Right forelimb (tissue), 1 donor: ENCODE measurements around the gene JMJD8.
"Not testable (repeated sequence)": the region's sequence is repeated elsewhere in the genome, so short reads cannot be mapped to it uniquely, and the experiment has no call there.

ENCODE experiments used
- DNase-seq: peaks from one replicate; pipeline ENCODE4 v3.0.0-alpha.2; 2018

The JMJD8 gene

DNA sequence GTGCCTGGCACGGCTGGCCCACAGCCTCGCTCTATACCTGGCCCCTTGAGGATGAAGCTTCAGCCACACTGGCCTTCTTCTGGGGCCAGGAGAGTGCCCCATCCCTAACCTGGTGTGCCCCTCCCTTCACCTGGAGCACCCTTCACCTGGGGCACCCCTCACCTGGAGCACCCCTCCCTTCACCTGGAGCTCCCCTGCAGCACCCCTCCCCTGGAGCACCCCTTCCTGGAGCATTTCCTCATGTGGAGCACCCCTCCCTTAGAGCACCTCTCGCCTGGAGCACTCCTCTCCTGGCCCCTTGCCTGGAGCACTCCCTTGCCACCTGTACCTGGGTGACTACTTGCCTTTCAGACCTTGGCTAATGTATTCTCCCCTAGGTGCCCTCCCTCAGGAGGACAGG, 23.9 kb upstream of the JMJD8 start:
- no peak for DNase-seq

GRCh38 chr16:707062-707538, 23.0 kb upstream of the JMJD8 start:
- no peak for DNase-seq

DNA sequence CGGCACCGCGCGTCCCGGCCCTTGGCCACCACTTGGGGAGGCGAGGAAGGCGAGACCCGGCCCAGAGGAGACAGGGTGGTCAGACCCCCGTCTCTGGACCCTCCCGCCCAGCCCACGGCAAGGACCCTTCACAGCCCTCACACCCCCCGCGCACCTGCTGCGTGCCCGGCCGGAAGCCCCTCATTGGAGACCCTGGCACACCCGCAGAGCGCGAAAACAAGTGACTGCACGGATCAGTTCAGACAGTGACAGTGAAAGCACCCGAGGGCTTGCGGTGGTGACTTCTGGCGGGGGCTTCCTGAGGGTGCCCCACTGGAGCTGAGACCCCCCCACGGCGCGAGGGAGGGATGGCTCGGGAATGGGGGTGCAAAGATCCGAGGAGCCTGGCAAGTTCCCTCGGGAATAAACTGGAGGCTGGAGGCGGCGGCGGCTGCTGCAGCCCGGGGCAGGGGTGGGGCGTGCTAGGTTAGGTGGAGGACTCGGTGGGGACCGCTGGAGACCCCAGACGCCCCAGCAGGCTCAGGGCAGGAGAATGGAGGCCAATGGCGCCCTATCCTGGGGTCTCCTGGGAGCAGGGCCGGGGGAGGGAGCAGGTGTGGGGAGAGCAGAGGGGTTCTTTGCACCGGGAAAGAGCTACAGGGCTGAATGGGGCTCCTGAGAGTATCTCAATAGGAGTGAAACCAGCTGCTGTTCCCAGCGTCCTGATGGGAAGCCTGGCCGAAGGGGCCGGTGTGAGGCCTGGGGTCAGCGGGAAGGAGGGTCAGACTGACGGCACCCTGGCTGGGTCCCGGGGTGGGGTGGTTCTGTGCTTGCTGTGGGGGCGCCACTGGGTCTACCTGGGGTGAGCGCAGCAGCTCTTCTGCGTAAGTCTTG, 22.3 kb upstream of the JMJD8 start:
- no peak for DNase-seq

GRCh38 chr16:705431-706188, 21.5 kb upstream of the JMJD8 start, which contains the start of gene FBXL16:
Gene FBXL16, minus strand, starts transcription at chr16:705801. Its CDS starts 8,396 bp downstream, at chr16:697405.
- no peak for DNase-seq

DNA sequence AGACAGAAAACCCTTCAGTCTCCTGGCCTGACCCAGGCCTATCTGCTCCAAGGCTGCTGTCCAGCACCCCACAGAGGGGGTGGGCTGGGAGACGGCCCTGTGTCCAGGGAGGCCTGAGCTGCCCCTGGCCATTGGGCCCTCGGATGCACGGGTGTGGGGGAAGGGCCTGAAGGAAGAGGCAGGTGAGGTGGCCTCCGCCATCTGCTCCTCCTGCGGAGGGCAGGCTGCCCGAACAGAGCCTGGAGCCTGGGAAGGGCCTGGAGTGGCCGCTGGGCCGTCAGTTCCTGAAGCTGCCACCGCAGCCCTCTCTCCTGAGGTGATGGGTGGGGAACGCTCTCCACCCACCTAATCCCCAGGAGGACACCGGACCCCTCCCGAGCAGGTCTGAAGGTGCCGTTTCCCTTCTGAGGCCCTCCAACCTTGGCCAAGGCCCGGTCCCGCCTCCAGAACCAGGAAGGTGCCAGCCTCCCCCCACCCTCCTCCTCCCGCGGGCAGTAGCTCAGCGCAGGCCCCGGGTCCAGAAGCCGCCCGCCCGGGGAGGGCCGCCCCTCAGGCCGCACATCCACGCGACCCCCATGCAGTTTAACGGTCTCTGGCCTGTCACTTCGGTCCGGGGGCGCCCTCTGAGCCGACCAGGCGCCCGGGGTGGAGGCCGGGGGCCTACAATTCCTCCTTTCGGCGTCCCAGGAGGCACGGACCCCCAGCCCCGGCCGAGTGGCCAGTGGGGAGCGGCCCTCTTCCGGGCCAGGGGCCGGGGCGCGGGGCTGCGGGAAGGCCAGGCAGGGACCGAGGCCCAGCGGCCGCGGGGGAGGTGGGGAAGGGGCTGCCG, 20.6 kb upstream of the JMJD8 start:
- DNase-seq, result no peak

DNA sequence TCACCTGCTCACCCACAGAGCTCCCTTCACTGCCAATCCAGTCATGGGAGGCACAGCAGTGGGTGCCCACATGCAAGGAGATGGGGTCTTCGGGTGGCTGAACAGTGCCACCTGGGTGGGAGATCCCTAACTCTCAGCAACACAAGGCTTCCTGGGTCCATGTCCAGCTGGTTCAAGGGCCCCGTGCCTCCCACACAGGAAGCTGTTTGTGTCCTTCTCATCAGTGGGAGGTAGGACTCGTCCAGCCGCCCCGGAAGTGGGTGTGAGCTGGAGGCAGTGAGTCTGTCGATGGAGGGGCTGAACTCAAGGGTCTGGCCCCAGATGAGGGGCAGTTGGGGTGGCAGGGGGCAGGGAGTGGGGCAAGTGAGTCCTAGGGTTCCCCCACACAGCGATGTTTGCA, 19.9 kb upstream of the JMJD8 start:
- no peak for DNase-seq

- DNase-seq, result no peak
Observed at GRCh38 chr16:703406-703805, 19.3 kb upstream of the JMJD8 start.

GRCh38 chr16:702341-702740, 18.2 kb upstream of the JMJD8 start:
- DNase-seq, result no peak

- no peak for DNase-seq
Observed at GRCh38 chr16:700684-701584, 16.8 kb upstream of the JMJD8 start.

GRCh38 chr16:698911-699671, 15.0 kb upstream of the JMJD8 start:
- DNase-seq, result no peak

GRCh38 chr16:695355-696089, 11.4 kb upstream of the JMJD8 start:
- no peak for DNase-seq

DNA sequence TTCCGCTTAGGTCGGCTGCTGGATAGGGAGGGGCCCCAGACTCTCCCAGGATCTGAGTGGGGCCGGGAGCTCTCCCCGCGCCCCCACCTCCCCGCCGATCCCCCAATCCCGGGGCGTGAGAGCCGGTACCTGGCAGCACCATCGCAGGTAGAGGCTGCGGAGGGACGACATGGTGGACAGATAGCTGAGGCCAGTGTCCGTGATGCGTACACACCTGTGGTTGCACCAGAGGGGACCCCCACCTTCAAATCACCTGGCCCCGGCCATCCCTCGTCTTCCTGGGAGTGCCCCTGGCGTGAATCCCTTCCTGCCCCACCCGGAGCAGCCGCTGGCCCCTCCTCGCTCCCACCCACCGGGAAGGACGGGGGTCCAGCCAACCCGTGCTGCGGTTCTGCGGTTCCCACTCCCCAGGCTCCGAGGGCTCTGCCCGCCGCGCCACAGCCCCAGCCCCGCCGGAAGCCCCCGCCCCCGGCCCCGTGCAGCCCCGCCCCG, 10.8 kb upstream of the JMJD8 start:
- no peak for DNase-seq

DNA sequence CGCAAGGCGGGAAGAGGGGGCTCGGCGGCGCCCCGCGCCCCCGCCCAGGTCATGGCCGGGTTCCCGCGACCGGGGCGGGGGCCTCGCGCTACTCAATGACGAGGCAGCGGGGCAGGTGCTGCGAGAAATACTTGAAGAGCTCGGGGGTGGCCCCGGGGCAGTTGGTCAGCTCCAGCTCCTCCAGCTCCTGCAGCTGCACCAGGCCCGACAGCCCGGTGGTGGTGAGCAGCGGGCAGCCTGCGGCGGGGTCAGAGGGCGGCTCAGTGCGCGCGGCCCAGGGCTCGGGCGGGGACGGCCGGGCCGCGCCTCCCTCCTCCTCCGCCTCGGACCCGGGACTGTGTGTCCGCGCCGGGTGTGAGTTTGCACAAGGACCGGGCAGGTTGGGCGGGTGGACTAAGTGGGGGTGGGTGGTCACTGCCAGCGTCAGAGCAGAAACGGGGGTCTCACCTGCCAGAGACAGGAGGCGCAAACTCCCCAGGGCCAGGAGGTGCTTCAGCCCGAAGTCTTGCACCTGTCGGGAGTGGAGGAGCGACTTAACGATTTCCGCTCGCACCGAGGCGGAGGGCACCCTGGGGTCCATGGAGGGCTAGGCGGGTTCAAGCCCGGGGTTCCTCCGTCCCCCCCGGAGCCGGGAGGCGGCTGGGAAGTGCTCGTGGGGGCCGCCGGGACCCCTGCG, 10.2 kb upstream of the JMJD8 start:
- DNase-seq, result no peak

- no peak for DNase-seq
Observed at GRCh38 chr16:693766-694165, 9.6 kb upstream of the JMJD8 start.

DNA sequence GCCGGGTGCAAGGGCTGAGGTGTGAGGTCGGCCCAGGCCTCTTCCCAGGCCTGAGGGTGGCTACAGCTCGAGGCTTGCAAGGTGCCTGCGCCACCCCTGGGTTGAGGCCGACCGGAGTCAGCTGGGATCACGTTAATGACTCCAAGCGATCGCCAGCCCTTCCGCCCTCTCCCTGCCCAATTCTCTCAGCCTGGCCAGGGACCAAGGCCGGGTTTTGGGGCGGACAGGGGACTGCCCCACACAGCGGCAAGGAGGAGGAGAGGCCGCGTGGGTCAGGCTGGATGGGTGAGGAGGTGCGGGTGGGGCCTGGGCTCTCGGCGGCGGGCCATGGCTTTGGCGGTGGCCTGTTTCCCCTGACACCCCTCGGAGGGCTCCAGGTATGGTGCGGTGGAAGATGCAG, 9.2 kb upstream of the JMJD8 start:
- DNase-seq, result no peak

GRCh38 chr16:692356-693108, 8.4 kb upstream of the JMJD8 start:
- no peak for DNase-seq

- not testable (repeated sequence) for DNase-seq
Observed at GRCh38 chr16:691242-691641, 7.1 kb upstream of the JMJD8 start.

DNA sequence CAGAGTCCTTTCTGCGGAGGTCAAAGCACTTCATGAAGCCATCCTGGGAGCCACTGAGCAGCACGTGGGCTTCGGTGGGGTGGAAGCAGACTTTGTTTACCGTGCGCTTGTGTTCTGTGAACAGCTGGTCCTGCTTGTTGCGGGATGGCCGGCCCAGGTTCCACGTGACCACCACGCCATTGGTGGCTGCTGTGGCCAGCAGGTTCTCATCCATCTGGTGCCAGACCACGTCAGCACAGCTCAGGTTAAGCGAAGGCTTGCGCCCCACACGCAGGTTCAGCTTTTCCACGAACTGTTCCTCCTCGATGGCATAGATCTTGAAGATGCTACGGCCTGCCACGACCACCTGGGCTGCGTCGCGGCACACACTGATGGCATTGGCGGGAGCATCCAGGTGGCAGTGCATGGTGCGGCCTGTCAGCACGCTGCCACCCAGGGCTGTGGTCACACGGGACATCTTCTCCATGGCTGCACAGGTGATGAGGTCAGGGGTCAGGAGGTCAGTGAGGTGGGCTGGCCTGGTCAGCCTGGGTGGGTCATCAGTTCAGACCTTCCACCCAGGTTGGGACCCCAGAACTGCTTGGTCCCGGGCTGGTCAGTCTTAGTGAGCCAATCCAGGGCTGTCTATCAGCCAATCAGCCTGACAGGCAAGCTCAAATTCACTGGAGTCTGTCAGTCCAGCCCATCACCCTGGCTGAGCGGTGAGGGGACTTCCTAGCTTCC, 5.2 kb upstream of the JMJD8 start:
- no peak for DNase-seq
